Dermis blood vessel endothelial cell (primary cell): ENCODE measurements around the gene NME3. TPM values are rescaled to one million over a fixed set of nuclear protein-coding genes. Genes with fewer than 3 reads are reported as not detected.

Experiments
- DNase-seq: peaks from one replicate; pipeline ENCODE4 v3.0.0; 2010
- total RNA-seq: library from RNA; depleted of rRNA; stranded (reverse); fragments of >200 nt; gene quantifications from 2 replicates; pipeline ENCODE4 v1.2.3, GENCODE V29; 2014

Gene NME3
- total RNA-seq, 1 donor from 2014 or later, result 87.3 TPM

GRCh38 chr16:1721372-1721771 lies 50.0 kb downstream of the NME3 start:
- no peak for DNase-seq

Other genes with a start within 250 kb of the NME3 start
- gene TMEM204, start 237.9 kb downstream of the NME3 start, total RNA-seq, result 97.4 and 107 TPM in 2 replicates
- gene IFT140, start 159.5 kb downstream of the NME3 start, total RNA-seq, result 20.7 and 24.8 TPM in 2 replicates
- 12.9 and 17.3 TPM in 2 replicates for gene CRAMP1, start 159.2 kb downstream of the NME3 start, total RNA-seq
- gene JPT2, start 93.3 kb downstream of the NME3 start, total RNA-seq, result 63.0 and 114 TPM in 2 replicates
- gene MAPK8IP3, start 65.3 kb downstream of the NME3 start, total RNA-seq, result 20.9 and 41.0 TPM in 2 replicates
- gene EME2, start 1.3 kb upstream of the NME3 start, total RNA-seq, result 9.7 and 16.5 TPM in 2 replicates
- 77.1 and 84.7 TPM in 2 replicates for gene MRPS34, start 1.6 kb upstream of the NME3 start, total RNA-seq
- gene SPSB3, start 11.0 kb upstream of the NME3 start, total RNA-seq, result 57.6 and 82.2 TPM in 2 replicates
- 91.8 and 110 TPM in 2 replicates for gene NUBP2, start 11.4 kb upstream of the NME3 start, total RNA-seq
- gene IGFALS, start 22.2 kb upstream of the NME3 start, total RNA-seq, result not detected in 2 replicates
- gene HAGH, start 55.3 kb upstream of the NME3 start, total RNA-seq, result 76.5 and 89.2 TPM in 2 replicates
- 79.7 and 82.4 TPM in 2 replicates for gene FAHD1, start 55.7 kb upstream of the NME3 start, total RNA-seq
- not detected in 2 replicates for gene MEIOB, start 100.6 kb upstream of the NME3 start, total RNA-seq
- gene HS3ST6, start 146.9 kb upstream of the NME3 start, total RNA-seq, result not detected in 2 replicates
- 6.6 and 8.1 TPM in 2 replicates for gene MSRB1, start 171.7 kb upstream of the NME3 start, total RNA-seq
- not detected in 2 replicates for gene RPL3L, start 183.1 kb upstream of the NME3 start, total RNA-seq
- 107 and 149 TPM in 2 replicates for gene NDUFB10, start 188.0 kb upstream of the NME3 start, total RNA-seq
- 1,669 and 1,784 TPM in 2 replicates for gene RPS2, start 193.3 kb upstream of the NME3 start, total RNA-seq
- gene RNF151, start 195.3 kb upstream of the NME3 start, total RNA-seq, result not detected in 2 replicates
- gene TBL3, start 200.5 kb upstream of the NME3 start, total RNA-seq, result 46.1 and 71.8 TPM in 2 replicates
- 0.34 TPM in 1 of 2 replicates, not detected in the other for gene NOXO1, start 209.9 kb upstream of the NME3 start, total RNA-seq
- gene GFER, start 212.7 kb upstream of the NME3 start, total RNA-seq, result 9.0 and 13.4 TPM in 2 replicates
- gene SYNGR3, start 218.4 kb upstream of the NME3 start, total RNA-seq, result 1.6 and 2.4 TPM in 2 replicates
- gene ZNF598, start 238.3 kb upstream of the NME3 start, total RNA-seq, result 19.1 and 28.2 TPM in 2 replicates
- 0.17 and 1.2 TPM in 2 replicates for gene NPW, start 248.2 kb upstream of the NME3 start, total RNA-seq